Measurements from ENCODE around the gene NANOG. TPM values are rescaled to one million over a fixed set of nuclear protein-coding genes. Genes with fewer than 3 reads are reported as not detected.
"Not testable (repeated sequence)": the region's sequence is repeated elsewhere in the genome, so short reads cannot be mapped to it uniquely, and the experiment has no call there.

The NANOG gene
- total RNA-seq, 1 donor from 2014 or later: 0.05 TPM

GRCh38 chr12:7784701-7785100 is 4.5 kb upstream of the NANOG start:
- H3K36me3 Mint-ChIP-seq (ENCODE audit: low read depth): no peaks in the 10 kb centered on the region
- no peak overlapping the region for H3K4me3 Mint-ChIP-seq
- H3K27ac Mint-ChIP-seq (ENCODE audit: unreplicated experiment): no peak overlapping the region
- peaks cover 26% of the 10 kb centered on the region for H3K4me1 Mint-ChIP-seq
- peaks cover 3% of the 10 kb centered on the region for H3K9me3 Mint-ChIP-seq
- no peak for DNase-seq (ENCODE audit: low read depth, low spot score)
- no peak for TF ChIP-seq CTCF (conservative IDR thresholded peaks at IDR 0.05)
- peaks cover 30% of the 10 kb centered on the region for H3K27me3 Mint-ChIP-seq (ENCODE audit: low read depth)

- H3K27ac Mint-ChIP-seq (ENCODE audit: unreplicated experiment): peak overlapping the region; percentile 57
- no peak for TF ChIP-seq CTCF (conservative IDR thresholded peaks at IDR 0.05)
- no peak for DNase-seq (ENCODE audit: low read depth, low spot score)
- H3K4me3 Mint-ChIP-seq: no peak overlapping the region
- H3K27me3 Mint-ChIP-seq (ENCODE audit: low read depth): peaks cover 43% of the 10 kb centered on the region
- H3K9me3 Mint-ChIP-seq: peaks cover 3% of the 10 kb centered on the region
- peaks cover 26% of the 10 kb centered on the region for H3K4me1 Mint-ChIP-seq
- H3K36me3 Mint-ChIP-seq (ENCODE audit: low read depth): no peaks in the 10 kb centered on the region
Measured at GRCh38 chr12:7787574-7788293, 1.5 kb upstream of the NANOG start.

GRCh38 chr12:7788294-7788660 is 925 bp upstream of the NANOG start:
- Mint-ChIP-seq H3K4me1 (peaks cover 26% of the 10 kb centered on the region), H3K4me3 (no peak overlapping the region), H3K9me3 (peaks cover 3% of the 10 kb centered on the region), H3K27ac (ENCODE audit: unreplicated experiment) (no peak overlapping the region), H3K27me3 (ENCODE audit: low read depth) (peaks cover 43% of the 10 kb centered on the region), H3K36me3 (ENCODE audit: low read depth) (no peaks in the 10 kb centered on the region)
- DNase-seq (ENCODE audit: low read depth, low spot score): no peak
- TF ChIP-seq CTCF (conservative IDR thresholded peaks at IDR 0.05): no peak

- H3K9me3 Mint-ChIP-seq: no peaks in the 10 kb centered on the region
- no peak overlapping the region for H3K4me3 Mint-ChIP-seq
- H3K4me1 Mint-ChIP-seq: no peaks in the 10 kb centered on the region
- H3K27ac Mint-ChIP-seq (ENCODE audit: unreplicated experiment): no peak overlapping the region
- TF ChIP-seq CTCF (conservative IDR thresholded peaks at IDR 0.05): no peak
- H3K36me3 Mint-ChIP-seq (ENCODE audit: low read depth): no peaks in the 10 kb centered on the region
- H3K27me3 Mint-ChIP-seq (ENCODE audit: low read depth): peaks cover 28% of the 10 kb centered on the region
- no peak for DNase-seq (ENCODE audit: low read depth, low spot score)
Measured at GRCh38 chr12:7793211-7793610, 4.0 kb downstream of the NANOG start.

GRCh38 chr12:7797269-7797668 is 8.1 kb downstream of the NANOG start:
- H3K27me3 Mint-ChIP-seq (ENCODE audit: low read depth); H3K4me3 Mint-ChIP-seq; H3K27ac Mint-ChIP-seq (ENCODE audit: unreplicated experiment): not testable (repeated sequence)

GRCh38 chr12:7797698-7798398 is 8.6 kb downstream of the NANOG start:
- no peak for TF ChIP-seq CTCF (conservative IDR thresholded peaks at IDR 0.05)
- no peak for DNase-seq (ENCODE audit: low read depth, low spot score)
- no peak overlapping the region for H3K4me3 Mint-ChIP-seq
- no peaks in the 10 kb centered on the region for H3K27me3 Mint-ChIP-seq (ENCODE audit: low read depth)
- no peaks in the 10 kb centered on the region for H3K36me3 Mint-ChIP-seq (ENCODE audit: low read depth)
- H3K9me3 Mint-ChIP-seq: no peaks in the 10 kb centered on the region
- H3K4me1 Mint-ChIP-seq: peaks cover 4% of the 10 kb centered on the region
- no peak overlapping the region for H3K27ac Mint-ChIP-seq (ENCODE audit: unreplicated experiment)

More at GRCh38 chr12:7797269-7797668, 8.1 kb downstream of the NANOG start:
- not testable (repeated sequence) for H3K9me3 Mint-ChIP-seq; H3K36me3 Mint-ChIP-seq (ENCODE audit: low read depth); H3K4me1 Mint-ChIP-seq; DNase-seq (ENCODE audit: low read depth, low spot score)

GRCh38 chr12:7798750-7799308 is 9.6 kb downstream of the NANOG start:
- not testable (repeated sequence) for H3K36me3 Mint-ChIP-seq (ENCODE audit: low read depth); DNase-seq (ENCODE audit: low read depth, low spot score); H3K4me3 Mint-ChIP-seq; H3K9me3 Mint-ChIP-seq; H3K4me1 Mint-ChIP-seq; H3K27me3 Mint-ChIP-seq (ENCODE audit: low read depth)
- H3K27ac Mint-ChIP-seq (ENCODE audit: unreplicated experiment): peak overlapping the region; percentile 4
